Peyer's patch (tissue), 4 donors: ENCODE data around the gene GALNT9. TPM values are rescaled to one million over a fixed set of nuclear protein-coding genes. Genes with fewer than 3 reads are reported as not detected.

ENCODE experiments used
- DNase-seq, 3 donors: peaks; one replicate each; pipeline ENCODE4 v3.0.0-alpha.2; 2017 to 2019
- H3K27ac ChIP-seq, 4 donors: fragments of 200-600 bp; sonication (generic); one replicate each; pipeline ENCODE4 v1.5.1; 2016 to 2019
- H3K27me3 ChIP-seq, 2 donors: fragments of 200-600 bp; sonication (generic); one replicate each; pipeline ENCODE4 v1.5.1; 2019
- H3K36me3 ChIP-seq, 3 donors: fragments of 200-600 bp; sonication (generic); one replicate each; pipeline ENCODE4 v1.5.1; 2016 to 2019
- H3K4me1 ChIP-seq, 4 donors: fragments of 200-600 bp; sonication (generic); one replicate each; pipeline ENCODE4 v1.5.1; 2016 to 2019
- H3K4me3 ChIP-seq, 4 donors: fragments of 200-600 bp; sonication (generic); 1 replicate in 3 of 4; 2 replicates in 1 of 4; pipeline ENCODE4 v1.5.1; 2016 to 2019; ENCODE audit warnings: mild to moderate bottlenecking in 1 of 4
- H3K9me3 ChIP-seq, 4 donors: fragments of 200-600 bp; sonication (generic); one replicate each; pipeline ENCODE4 v1.5.1; 2016 to 2019; ENCODE audit warnings: mild to moderate bottlenecking in 1 of 4
- POLR2A ChIP-seq, 2 donors: fragments of 450-650 bp; IDR thresholded peaks; one replicate each; pipeline ENCODE4 v1.5.1; 2017; ENCODE audit warnings: antibody characterized with exemption in 2 of 2, mild to moderate bottlenecking in 2 of 2, moderate library complexity in 2 of 2
- total RNA-seq, 4 donors: library from RNA; depleted of rRNA; stranded (reverse); fragments of >200 nt; gene quantifications; one replicate each; pipeline ENCODE4 v1.1.0, GENCODE V29; 2016
- TF ChIP-seq, protein P1 (sequence below), 6 experiments: fragments of 450-650 bp in 4 of 6; fragments of 200-600 bp in 2 of 6; sonication (generic) in 1 of 6; IDR thresholded peaks; one replicate each; pipeline ENCODE4 v1.5.1; 2017 to 2019; ENCODE audit warnings: antibody characterized with exemption in 6 of 6, mild to moderate bottlenecking in 3 of 6, moderate library complexity in 1 of 6

Gene GALNT9
- total RNA-seq, 4 donors from 2014 or later = not detected

DNA sequence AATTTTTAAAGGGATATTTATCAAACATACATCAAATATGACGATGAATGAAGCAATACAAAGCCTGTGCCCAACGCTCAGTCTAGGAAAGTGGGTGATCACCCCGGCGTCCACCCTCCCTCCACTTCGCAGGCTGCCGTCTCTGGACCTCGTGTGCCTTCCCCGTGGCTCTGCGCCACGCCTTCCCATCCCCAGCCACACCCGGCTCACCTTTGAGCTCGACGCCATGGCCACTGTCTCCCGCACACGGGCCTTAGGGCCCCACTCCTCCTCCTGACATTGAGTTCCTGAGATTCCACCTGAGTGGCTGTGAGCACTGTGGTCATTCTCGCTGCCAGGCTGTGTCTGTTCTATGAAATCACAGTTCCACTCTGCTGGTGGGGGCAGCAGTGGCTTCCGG lies 56.7 kb downstream of the GALNT9 start:
- Histone ChIP-seq H3K36me3 (no peaks in the 10 kb centered on the region), H3K9me3 (no peaks in the 10 kb centered on the region), H3K4me3 (no peak overlapping the region), H3K27me3 (no peaks in the 10 kb centered on the region), H3K27ac (no peak overlapping the region), H3K4me1 (no peaks in the 10 kb centered on the region)
- TF ChIP-seq, protein P1, sequence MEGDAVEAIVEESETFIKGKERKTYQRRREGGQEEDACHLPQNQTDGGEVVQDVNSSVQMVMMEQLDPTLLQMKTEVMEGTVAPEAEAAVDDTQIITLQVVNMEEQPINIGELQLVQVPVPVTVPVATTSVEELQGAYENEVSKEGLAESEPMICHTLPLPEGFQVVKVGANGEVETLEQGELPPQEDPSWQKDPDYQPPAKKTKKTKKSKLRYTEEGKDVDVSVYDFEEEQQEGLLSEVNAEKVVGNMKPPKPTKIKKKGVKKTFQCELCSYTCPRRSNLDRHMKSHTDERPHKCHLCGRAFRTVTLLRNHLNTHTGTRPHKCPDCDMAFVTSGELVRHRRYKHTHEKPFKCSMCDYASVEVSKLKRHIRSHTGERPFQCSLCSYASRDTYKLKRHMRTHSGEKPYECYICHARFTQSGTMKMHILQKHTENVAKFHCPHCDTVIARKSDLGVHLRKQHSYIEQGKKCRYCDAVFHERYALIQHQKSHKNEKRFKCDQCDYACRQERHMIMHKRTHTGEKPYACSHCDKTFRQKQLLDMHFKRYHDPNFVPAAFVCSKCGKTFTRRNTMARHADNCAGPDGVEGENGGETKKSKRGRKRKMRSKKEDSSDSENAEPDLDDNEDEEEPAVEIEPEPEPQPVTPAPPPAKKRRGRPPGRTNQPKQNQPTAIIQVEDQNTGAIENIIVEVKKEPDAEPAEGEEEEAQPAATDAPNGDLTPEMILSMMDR (IDR thresholded peaks at IDR 0.05) = no peak
- TF ChIP-seq POLR2A (IDR thresholded peaks at IDR 0.05) = no peak
- no peak for DNase-seq

DNA sequence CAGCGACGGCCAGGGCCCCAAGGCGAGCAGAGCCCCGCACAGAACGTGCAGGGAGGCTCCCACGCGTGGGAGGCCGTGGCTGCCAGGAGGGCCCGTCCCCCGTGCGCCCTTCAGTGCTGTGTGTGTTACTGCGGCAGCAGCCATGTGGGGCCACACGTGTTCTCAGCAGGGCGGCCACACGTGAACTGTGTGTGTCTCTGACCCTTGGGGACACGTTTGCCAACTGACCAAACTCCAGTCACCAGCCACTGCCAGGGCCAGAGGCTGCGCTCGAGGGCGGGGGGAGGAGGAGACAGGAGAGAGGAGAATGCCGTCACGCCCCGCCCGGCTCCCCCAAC lies 57.7 kb downstream of the GALNT9 start:
- H3K4me1 ChIP-seq = no peaks in the 10 kb centered on the region
- no peaks in the 10 kb centered on the region for H3K27me3 ChIP-seq
- TF ChIP-seq, protein P1 (IDR thresholded peaks at IDR 0.05) = no peak
- no peak for TF ChIP-seq POLR2A (IDR thresholded peaks at IDR 0.05)
- DNase-seq = no peak
- no peaks in the 10 kb centered on the region for H3K9me3 ChIP-seq
- no peaks in the 10 kb centered on the region for H3K36me3 ChIP-seq
- no peak overlapping the region for H3K4me3 ChIP-seq
- no peak overlapping the region for H3K27ac ChIP-seq

DNA sequence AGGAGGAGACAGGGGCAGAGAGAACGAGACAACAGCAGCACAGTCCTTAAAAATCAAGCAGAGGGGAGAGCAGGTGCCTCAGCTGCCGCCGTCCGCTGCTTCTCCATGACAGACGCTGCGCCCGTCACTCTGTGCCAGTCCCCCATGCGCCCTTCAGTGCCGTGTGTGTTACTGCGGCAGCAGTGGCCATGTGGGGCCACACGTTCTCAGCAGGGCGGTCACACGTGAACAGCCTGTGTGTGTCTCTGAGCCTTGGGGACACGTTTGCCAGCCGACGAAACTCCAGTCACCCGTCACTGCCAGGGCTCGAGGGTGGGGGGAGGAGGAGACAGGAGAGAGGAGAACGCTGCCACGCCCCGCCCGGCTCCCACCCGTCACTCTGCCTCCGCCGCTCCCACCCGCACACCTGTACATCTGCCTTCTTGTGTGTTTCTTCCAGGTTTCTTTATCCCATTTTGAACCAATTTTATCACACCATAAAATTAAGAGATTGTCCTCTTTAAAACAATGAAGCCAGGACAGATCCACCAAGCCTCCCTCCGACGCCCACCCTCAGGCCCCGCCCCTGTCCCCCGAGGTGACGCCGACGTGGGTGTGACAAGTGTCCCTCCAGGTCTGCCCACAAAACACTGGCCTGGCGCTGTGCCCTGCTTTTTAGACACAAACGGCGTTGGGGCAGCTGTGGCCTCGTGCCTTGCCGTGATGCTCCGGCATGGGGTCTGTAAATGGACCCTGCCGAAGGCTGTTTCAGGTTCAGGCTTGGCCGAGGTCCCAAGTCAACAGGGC lies 58.2 kb downstream of the GALNT9 start:
- Histone ChIP-seq H3K27ac (no peak overlapping the region), H3K4me1 (no peaks in the 10 kb centered on the region), H3K4me3 (no peak overlapping the region), H3K36me3 (no peaks in the 10 kb centered on the region), H3K9me3 (no peaks in the 10 kb centered on the region), H3K27me3 (no peaks in the 10 kb centered on the region)
- no peak for TF ChIP-seq POLR2A (IDR thresholded peaks at IDR 0.05)
- TF ChIP-seq, protein P1 (IDR thresholded peaks at IDR 0.05) = no peak
- DNase-seq = no peak

DNA sequence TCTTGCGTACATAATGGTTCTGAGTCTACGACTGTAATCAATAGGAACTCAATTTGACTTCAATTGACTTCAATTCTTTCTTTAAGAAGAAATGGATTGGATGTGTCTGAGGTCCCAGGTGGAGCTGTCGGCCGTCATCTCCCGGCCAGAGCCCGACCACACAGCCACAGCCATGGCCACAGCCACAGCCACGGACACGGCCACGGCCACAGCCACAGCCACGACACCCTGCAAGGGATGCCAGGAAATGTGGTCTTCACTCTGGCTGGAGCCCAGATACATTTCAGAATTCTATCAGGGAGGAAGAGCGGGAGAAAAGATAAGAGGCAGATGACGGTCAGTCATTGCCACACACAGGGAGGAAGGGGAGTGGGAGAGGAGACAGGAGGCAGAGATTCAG lies 58.9 kb downstream of the GALNT9 start:
- DNase-seq = no peak
- Histone ChIP-seq H3K27ac (no peak overlapping the region), H3K4me1 (no peaks in the 10 kb centered on the region), H3K36me3 (no peaks in the 10 kb centered on the region), H3K4me3 (no peak overlapping the region), H3K9me3 (no peaks in the 10 kb centered on the region), H3K27me3 (no peaks in the 10 kb centered on the region)
- TF ChIP-seq, protein P1 (IDR thresholded peaks at IDR 0.05) = no peak
- no peak for TF ChIP-seq POLR2A (IDR thresholded peaks at IDR 0.05)

DNA sequence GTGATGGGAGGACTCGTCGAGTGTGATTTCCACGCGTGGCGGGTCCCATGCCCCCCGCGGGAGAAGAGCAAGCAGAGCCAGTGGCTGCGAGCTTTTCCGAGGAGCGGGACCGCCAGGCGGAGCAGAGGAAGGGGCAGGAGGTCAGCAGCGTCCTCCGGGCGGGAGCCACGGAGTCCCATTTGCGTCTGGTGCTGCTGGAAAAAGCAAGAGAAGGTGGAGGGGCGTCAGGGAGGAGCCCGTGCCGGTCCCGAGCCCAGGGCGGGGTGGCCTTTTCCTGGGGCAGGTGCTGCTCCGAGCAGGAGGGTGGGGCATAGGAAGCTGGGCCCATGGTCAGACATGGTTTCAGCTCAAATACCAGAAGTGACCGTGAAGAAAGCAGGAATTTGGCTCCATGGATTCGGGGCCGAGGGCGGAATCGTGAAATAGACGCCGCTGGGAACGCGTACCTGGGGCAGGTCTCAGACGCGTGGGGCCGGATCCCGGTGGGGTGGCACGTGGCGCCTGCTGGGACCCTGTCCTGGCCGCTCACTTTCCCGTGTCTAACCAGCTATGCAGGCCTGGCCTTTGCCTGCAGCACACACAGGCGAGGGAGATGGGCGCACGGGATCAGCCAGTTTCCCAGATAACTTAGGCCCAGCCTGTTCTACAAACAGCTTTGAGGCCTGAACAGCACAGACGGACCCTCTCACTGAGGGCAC lies 60.0 kb downstream of the GALNT9 start:
- no peaks in the 10 kb centered on the region for H3K4me1 ChIP-seq
- TF ChIP-seq, protein P1 (IDR thresholded peaks at IDR 0.05) = no peak
- no peak for TF ChIP-seq POLR2A (IDR thresholded peaks at IDR 0.05)
- no peak for DNase-seq
- H3K27me3 ChIP-seq = no peaks in the 10 kb centered on the region
- no peaks in the 10 kb centered on the region for H3K9me3 ChIP-seq
- H3K36me3 ChIP-seq = no peaks in the 10 kb centered on the region
- no peak overlapping the region for H3K27ac ChIP-seq
- no peak overlapping the region for H3K4me3 ChIP-seq
